ENCODE data around the gene KPNA6.
A peak's percentile ranks its signal among the peaks of the same experiment; 100 is the strongest.

KPNA6 gene

DNA sequence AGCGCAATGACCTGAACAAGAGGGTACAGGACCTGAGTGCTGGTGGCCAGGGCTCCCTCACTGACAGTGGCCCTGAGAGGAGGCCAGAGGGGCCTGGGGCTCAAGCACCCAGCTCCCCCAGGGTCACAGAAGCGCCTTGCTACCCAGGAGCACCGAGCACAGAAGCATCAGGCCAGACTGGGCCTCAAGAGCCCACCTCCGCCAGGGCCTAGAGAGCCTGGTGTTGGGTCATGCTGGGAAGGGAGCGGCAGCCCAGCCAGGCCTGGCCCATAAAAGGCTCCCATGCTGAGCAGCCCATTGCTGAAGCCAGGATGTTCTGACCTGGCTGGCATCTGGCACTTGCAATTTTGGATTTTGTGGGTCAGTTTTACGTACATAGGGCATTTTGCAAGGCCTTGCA lies 87.1 kb downstream of the KPNA6 start:
- no peak for DNase-seq

- no peak for DNase-seq
These were observed 87.7 kb downstream of the KPNA6 start for GRCh38 chr1:32195531-32195930.

- DNase-seq: no peak
These were observed 88.3 kb downstream of the KPNA6 start for GRCh38 chr1:32195972-32196823.

GRCh38 chr1:32197074-32197473 lies 89.2 kb downstream of the KPNA6 start:
- DNase-seq: no peak

DNA sequence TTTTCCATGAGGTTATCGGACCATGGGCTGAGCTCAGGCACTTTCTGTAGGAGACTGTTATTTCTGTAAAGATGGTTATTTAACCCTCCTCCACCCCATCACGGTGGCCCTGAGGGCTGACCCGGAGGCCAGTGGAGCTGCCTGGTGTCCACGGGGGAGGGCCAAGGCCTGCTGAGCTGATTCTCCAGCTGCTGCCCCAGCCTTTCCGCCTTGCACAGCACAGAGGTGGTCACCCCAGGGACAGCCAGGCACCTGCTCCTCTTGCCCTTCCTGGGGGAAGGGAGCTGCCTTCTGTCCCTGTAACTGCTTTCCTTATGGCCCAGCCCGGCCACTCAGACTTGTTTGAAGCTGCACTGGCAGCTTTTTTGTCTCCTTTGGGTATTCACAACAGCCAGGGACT lies 90.0 kb downstream of the KPNA6 start:
- DNase-seq: no peak

DNA sequence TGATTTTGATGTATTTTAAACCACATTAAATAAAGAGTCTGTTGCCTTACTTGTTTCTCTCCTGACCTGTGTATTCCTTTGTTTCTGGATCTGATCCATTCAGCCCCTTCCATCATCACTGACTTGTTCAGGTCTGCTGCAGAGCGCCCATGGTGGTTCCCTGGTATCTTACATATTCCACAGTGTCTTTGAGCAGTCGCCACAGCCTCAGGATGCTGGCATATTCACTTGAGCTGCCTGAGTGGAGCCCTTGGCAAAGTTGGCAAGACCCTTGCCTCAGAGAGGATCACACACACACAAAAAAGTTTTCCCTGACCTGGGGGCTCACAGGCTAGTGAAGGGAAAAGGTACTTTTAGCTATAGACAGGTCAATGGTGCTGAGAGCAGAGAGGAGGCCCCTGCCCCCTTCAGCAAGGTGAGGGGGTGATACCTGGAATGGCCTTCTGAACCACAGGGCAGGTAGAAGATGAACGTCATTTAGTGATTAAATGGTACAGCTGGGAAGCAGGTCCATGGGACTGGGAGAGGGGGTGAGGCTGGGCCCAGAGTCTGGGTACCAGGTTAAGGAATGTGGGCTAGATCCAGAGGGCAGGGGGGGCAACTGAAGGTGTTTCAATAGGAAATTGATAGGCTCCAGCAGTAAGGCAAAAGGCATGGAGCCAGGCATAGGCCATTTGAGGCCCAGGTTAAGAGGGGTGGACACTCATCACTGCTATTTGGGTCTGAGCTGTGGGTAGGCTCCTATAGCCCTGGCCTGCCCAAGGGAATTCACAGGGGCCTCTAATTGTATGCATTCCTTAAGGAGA lies 90.6 kb downstream of the KPNA6 start:
- DNase-seq: no peak

GRCh38 chr1:32199043-32199716 lies 91.3 kb downstream of the KPNA6 start:
- no peak for DNase-seq

DNA sequence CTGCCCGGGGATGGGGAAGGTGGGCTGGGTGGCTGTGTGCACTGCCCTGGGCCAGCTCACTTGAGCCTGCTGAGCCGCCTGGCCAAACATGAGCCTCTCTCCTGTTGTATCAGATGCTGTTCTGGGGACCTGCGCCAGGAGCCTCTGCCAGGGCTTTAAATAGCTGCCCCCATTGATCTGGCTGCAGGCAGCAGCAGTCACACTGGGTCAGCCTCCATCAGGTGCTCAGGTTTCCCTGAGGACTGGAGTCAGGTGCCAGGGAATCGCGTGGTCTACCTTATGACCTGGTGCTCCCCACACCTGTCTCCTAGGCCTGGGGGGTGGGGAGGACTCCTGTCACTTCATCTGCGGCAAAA lies 91.8 kb downstream of the KPNA6 start:
- DNase-seq: no peak

- DNase-seq: no peak
These were observed 92.6 kb downstream of the KPNA6 start, which contains the start of gene CCDC28B for GRCh38 chr1:32200226-32201010. CCDC28B (plus strand) TSS chr1:32200595; CDS start chr1:32201936, 1,341 bp downstream.

DNA sequence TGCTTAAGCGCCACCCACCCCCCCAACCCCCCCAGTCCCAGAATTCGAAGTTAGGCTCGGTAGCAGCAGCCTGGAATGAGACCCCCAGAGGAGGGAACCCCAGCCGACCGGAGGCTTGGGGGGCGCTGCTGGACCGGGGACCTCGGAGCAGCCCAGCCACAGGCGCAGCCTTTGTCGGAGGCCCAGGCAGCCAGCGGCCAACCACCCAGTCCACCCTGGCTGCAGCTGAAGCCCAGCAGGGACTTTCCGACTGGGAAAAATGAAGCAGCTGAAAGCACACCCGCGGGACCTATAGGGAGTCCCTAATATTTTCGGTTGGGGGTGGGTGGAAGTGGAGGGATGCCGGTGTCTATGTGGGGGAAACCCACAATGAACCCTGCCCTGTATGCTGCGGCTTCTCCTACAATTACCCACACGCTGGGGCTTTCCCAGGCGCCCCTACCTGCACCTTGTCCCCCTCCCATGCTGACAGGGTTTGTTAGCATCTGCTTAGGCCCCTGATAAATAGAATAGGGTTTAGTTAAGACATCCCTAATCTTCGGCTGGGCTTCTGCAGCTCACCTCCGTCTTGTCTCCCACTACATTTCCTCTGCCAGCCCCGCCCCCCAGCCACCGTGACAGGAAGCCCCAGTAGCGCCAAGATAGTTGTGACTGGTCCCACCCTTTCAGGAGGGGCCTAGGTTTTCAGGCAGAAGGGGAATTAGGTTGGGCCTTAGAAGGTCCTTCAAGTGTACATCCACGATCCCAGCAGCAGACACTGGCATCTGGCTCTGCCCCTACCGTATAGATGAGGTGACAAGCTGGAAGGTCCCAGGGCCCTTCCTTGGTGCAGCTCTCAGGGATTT lies 93.4 kb downstream of the KPNA6 start:
- no peak for DNase-seq

DNA sequence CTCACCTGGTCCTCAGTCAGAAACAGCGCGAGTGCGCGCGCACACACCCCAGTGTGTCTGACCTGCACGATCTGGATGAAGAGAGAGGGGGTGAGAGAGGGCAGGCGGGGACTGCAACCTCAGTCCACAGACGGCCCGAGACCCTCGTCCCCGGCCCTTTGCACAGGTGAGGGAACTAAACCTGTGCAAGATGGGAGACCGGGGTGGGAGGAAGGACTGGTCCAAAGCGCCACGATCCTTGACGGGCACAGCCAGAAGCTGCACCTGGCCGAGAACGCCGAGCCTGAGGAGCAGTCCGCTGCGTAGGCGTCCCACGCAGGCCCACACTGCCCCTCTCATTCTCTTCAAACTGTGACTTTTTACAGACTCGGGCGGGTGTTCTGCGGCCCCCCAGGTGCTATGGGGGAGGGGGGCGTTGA lies 97.1 kb downstream of the KPNA6 start:
- DNase-seq: no peak

GRCh38 chr1:32205401-32206370 lies 97.8 kb downstream of the KPNA6 start, which contains the start of gene IQCC:
IQCC (plus strand) TSS chr1:32205671; CDS start chr1:32205682, 11 bp downstream.
- DNase-seq: peak; percentile 76

- no peak for DNase-seq
These were observed 100.6 kb downstream of the KPNA6 start for GRCh38 chr1:32208469-32208868.

DNA sequence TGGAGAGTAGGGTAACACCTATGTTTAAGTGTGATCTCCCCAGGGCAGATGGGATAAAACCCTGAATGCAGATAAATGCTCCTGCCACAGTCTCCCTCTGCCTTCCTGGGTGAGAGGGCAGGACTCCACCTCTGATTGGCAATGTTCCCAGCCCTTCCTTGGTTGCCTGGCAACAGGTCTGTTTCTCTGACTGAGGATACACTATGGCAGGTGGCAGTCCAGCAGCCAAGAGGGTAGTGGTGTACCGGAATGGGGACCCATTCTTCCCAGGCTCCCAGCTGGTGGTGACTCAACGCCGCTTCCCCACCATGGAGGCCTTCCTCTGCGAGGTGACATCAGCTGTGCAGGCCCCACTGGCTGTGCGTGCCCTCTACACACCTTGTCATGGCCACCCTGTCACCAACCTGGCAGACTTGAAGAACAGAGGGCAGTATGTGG lies 101.1 kb downstream of the KPNA6 start, which contains the start of gene DCDC2B:
DCDC2B (plus strand) TSS at position 199 of the 438 bp plus-strand sequence; CDS start at position 204, 5 bp downstream.
- DNase-seq: no peak

- no peak for DNase-seq
These were observed 108.0 kb downstream of the KPNA6 start for GRCh38 chr1:32215629-32216480.

- DNase-seq: no peak
These were observed 108.7 kb downstream of the KPNA6 start for GRCh38 chr1:32216566-32216965.

DNA sequence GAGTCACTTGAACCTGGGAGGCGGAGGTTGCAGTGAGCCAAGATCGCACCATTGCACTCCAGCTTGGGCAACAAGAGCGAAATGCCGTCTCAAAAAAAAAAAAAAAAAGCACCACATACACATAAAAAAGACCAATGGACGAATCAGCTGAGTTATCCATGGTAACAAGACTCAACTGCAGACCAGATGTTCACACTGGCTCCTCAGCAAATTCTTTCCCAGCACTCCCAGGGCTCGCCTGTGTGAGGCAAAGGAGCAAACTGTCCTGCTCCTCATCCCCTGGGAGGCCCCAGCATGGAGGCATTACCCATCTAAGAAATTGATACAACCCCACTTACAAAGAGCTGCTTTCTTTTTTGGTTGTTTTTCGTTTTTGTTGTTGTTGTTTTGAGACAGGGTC lies 111.2 kb downstream of the KPNA6 start:
- DNase-seq: no peak

GRCh38 chr1:32220746-32221580 lies 113.1 kb downstream of the KPNA6 start:
- DNase-seq: no peak

Measured in NCI-H1048 (cell line).